Osteocyte (in vitro differentiated cells): Measurements from ENCODE around the gene SIK3. TPM values are rescaled to one million over a fixed set of nuclear protein-coding genes. Genes with fewer than 3 reads are reported as not detected.

Source experiments
- DNase-seq: peaks from one replicate; pipeline ENCODE4 v3.0.0; 2021; ENCODE audit warnings: mixed read lengths; ENCODE audit not compliant: unreplicated experiment; ENCODE audit errors: extremely low spot score
- H3K27ac Mint-ChIP-seq: one replicate; pipeline ENCODE4 v1.8.0; 2021; ENCODE audit warnings: mild to moderate bottlenecking, mixed read lengths; ENCODE audit not compliant: unreplicated experiment
- H3K27me3 Mint-ChIP-seq: one replicate; pipeline ENCODE4 v1.8.0; 2021; ENCODE audit warnings: mixed read lengths; ENCODE audit not compliant: unreplicated experiment
- H3K36me3 Mint-ChIP-seq: one replicate; pipeline ENCODE4 v1.8.0; 2021; ENCODE audit warnings: mixed read lengths; ENCODE audit not compliant: unreplicated experiment
- H3K4me1 Mint-ChIP-seq: one replicate; pipeline ENCODE4 v1.8.0; 2021; ENCODE audit warnings: mixed read lengths; ENCODE audit not compliant: unreplicated experiment
- H3K4me3 Mint-ChIP-seq: one replicate; pipeline ENCODE4 v1.8.0; 2021; ENCODE audit warnings: mild to moderate bottlenecking, moderate library complexity, mixed read lengths; ENCODE audit not compliant: unreplicated experiment
- H3K9me3 Mint-ChIP-seq: one replicate; pipeline ENCODE4 v1.8.0; 2021; ENCODE audit warnings: mixed read lengths; ENCODE audit not compliant: unreplicated experiment
- CTCF ChIP-seq: fragments of 200-600 bp; sonication (generic); IDR thresholded peaks from 2 replicates; pipeline ENCODE4 v1.5.0; 2021; ENCODE audit warnings: antibody characterized with exemption, mild to moderate bottlenecking, moderate library complexity
- total RNA-seq: library from RNA; stranded (reverse); gene quantifications from 2 replicates; pipeline ENCODE4 v1.2.1, GENCODE V29; 2021

The SIK3 gene
- total RNA-seq, 1 donor from 2014 or later, result 29.5 TPM

GRCh38 chr11:116821050-116821918, 276.9 kb downstream of the SIK3 start:
- Mint-ChIP-seq H3K27me3 (peaks cover 2% of the 10 kb centered on the region), H3K9me3 (no peaks in the 10 kb centered on the region), H3K27ac (no peak overlapping the region), H3K4me3 (no peak overlapping the region), H3K4me1 (no peaks in the 10 kb centered on the region), H3K36me3 (no peaks in the 10 kb centered on the region)
- TF ChIP-seq CTCF, result no peak
- no peak for DNase-seq

- DNase-seq, result no peak
- H3K9me3 Mint-ChIP-seq, result no peaks in the 10 kb centered on the region
- H3K27me3 Mint-ChIP-seq, result peaks cover 2% of the 10 kb centered on the region
- H3K36me3 Mint-ChIP-seq, result no peaks in the 10 kb centered on the region
- no peak overlapping the region for H3K4me3 Mint-ChIP-seq
- no peak for TF ChIP-seq CTCF
- no peaks in the 10 kb centered on the region for H3K4me1 Mint-ChIP-seq
- no peak overlapping the region for H3K27ac Mint-ChIP-seq
Observed at GRCh38 chr11:116819049-116819448, 279.2 kb downstream of the SIK3 start.

- no peak overlapping the region for H3K4me3 Mint-ChIP-seq
- H3K36me3 Mint-ChIP-seq, result no peaks in the 10 kb centered on the region
- peaks cover 22% of the 10 kb centered on the region for H3K27me3 Mint-ChIP-seq
- no peak overlapping the region for H3K27ac Mint-ChIP-seq
- DNase-seq, result no peak
- peaks cover 3% of the 10 kb centered on the region for H3K9me3 Mint-ChIP-seq
- no peak for TF ChIP-seq CTCF
- no peaks in the 10 kb centered on the region for H3K4me1 Mint-ChIP-seq
Observed at GRCh38 chr11:116814502-116814901, 283.7 kb downstream of the SIK3 start.

DNA sequence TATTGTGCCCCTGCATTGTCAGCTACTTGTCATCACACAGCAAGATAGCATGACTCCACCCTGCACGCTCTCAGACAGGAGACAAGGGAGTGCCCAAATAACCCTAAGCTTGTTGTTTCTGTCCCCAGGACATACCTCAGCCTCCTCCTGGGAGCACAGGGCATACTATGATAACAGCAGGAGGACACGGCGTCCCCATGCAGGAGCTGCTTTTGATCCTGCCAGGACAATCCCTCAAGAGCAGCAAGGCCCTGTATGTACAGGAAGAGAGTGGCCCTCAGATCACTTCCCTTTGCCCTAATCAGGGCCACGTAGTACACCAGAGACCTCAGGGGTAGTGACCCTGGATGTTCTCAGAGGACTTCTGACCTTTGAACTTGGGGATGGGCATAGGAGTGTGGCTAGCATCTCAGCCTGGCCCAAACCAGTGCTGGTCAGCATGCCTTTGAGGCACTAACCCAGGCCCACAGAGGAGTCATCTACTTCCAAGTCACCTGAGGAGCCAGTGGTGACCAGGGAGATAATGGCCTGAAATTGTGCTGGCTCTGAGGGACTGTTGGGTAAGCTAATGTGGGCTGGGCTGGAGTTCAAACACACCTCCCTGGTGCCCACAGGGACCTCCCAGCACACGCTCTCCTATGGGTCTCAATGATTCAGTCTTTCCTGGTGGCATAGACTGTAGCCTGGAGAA, 284.3 kb downstream of the SIK3 start:
- H3K36me3 Mint-ChIP-seq, result no peaks in the 10 kb centered on the region
- H3K4me1 Mint-ChIP-seq, result no peaks in the 10 kb centered on the region
- H3K27me3 Mint-ChIP-seq, result peaks cover 22% of the 10 kb centered on the region
- H3K9me3 Mint-ChIP-seq, result peaks cover 3% of the 10 kb centered on the region
- no peak overlapping the region for H3K4me3 Mint-ChIP-seq
- no peak for DNase-seq
- no peak overlapping the region for H3K27ac Mint-ChIP-seq
- no peak for TF ChIP-seq CTCF

GRCh38 chr11:116813170-116813569, 285.1 kb downstream of the SIK3 start:
- peaks cover 3% of the 10 kb centered on the region for H3K9me3 Mint-ChIP-seq
- H3K27me3 Mint-ChIP-seq, result peaks cover 23% of the 10 kb centered on the region
- no peaks in the 10 kb centered on the region for H3K36me3 Mint-ChIP-seq

More at GRCh38 chr11:116813170-116813569, 285.1 kb downstream of the SIK3 start:
- H3K4me1 Mint-ChIP-seq, result no peaks in the 10 kb centered on the region
- H3K4me3 Mint-ChIP-seq, result no peak overlapping the region
- no peak for TF ChIP-seq CTCF
- no peak overlapping the region for H3K27ac Mint-ChIP-seq
- DNase-seq, result no peak
